LNCAP (cell line): ENCODE data around the gene SEMA3D.

ENCODE experiments used
- CTCF ChIP-seq: fragments of 450-650 bp; IDR thresholded peaks from 2 replicates; pipeline ENCODE4 v1.5.1; 2017; ENCODE audit warnings: mild to moderate bottlenecking

SEMA3D gene

GRCh38 chr7:85167636-85168035 lies 19.2 kb downstream of the SEMA3D start:
- TF ChIP-seq CTCF = no peak

GRCh38 chr7:85165263-85165662 lies 21.6 kb downstream of the SEMA3D start:
- no peak for TF ChIP-seq CTCF

GRCh38 chr7:85164376-85164775 lies 22.5 kb downstream of the SEMA3D start:
- TF ChIP-seq CTCF = no peak

GRCh38 chr7:85162721-85163120 lies 24.1 kb downstream of the SEMA3D start:
- TF ChIP-seq CTCF = no peak

- no peak for TF ChIP-seq CTCF
These were observed 26.6 kb downstream of the SEMA3D start for GRCh38 chr7:85160223-85160622.

GRCh38 chr7:85159003-85159402 lies 27.9 kb downstream of the SEMA3D start:
- no peak for TF ChIP-seq CTCF

GRCh38 chr7:85156661-85157208 lies 30.1 kb downstream of the SEMA3D start:
- no peak for TF ChIP-seq CTCF
